GM10847 (cell line): ENCODE data around the gene SLC9B2.

Source experiments
- POLR2A ChIP-seq: IDR thresholded peaks from 2 replicates; pipeline ENCODE4 v1.6.1; 2011; ENCODE audit not compliant: insufficient read length; ENCODE audit errors: extremely low read depth

SLC9B2 gene

DNA sequence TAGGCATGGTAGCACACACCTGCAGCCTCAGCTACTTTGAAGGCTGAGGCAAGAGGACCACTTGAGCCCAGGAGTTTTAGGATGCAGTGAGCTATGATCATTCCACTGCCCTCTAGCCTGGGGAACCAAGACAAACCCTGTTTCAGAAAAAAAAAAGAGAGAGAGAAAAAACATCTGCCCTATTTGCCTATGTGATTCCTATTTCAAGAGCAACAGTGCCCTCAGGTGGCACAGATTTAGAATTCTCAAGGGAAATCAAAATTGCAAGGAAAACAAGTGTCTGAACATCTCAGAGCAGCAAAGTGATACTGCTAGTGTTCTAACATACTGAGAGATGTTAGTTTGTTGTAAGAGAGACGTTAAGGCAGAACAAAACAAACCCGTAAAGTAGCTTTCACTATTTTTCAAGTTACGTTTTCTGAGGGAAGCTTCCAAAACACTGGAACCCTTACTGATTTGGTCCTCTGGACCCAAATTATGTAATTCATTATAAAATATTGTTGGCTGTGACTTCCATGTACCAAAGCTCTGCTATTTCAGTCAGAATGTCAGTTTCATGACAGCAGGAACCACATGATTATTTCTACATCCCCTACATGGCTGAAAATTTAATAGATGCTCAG is 15.2 kb upstream of the SLC9B2 start:
- no peak for TF ChIP-seq POLR2A

- TF ChIP-seq POLR2A = no peak
Observed at GRCh38 chr4:103089481-103089880, 12.9 kb upstream of the SLC9B2 start.

DNA sequence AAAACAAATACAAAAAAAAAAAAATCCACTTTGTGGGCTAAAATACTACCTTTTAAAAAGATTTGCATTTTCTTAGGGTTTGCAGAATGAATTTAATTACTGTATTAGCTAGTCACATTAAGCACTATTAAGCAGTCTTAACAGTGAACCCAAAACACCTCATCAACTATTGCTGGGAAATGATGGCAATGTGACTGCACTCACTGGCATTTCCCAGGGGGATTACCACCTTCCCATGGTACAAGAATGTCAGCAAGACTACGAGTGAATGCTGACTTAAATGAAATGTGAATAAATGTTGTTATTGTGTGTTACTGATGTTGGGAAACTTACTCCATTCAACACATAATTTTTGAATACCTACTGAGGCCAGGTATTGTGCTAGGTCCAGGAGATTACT is 10.0 kb upstream of the SLC9B2 start:
- no peak for TF ChIP-seq POLR2A

- no peak for TF ChIP-seq POLR2A
Observed at GRCh38 chr4:103085555-103086196, 9.1 kb upstream of the SLC9B2 start.

GRCh38 chr4:103079621-103080020 is 3.1 kb upstream of the SLC9B2 start:
- no peak for TF ChIP-seq POLR2A

DNA sequence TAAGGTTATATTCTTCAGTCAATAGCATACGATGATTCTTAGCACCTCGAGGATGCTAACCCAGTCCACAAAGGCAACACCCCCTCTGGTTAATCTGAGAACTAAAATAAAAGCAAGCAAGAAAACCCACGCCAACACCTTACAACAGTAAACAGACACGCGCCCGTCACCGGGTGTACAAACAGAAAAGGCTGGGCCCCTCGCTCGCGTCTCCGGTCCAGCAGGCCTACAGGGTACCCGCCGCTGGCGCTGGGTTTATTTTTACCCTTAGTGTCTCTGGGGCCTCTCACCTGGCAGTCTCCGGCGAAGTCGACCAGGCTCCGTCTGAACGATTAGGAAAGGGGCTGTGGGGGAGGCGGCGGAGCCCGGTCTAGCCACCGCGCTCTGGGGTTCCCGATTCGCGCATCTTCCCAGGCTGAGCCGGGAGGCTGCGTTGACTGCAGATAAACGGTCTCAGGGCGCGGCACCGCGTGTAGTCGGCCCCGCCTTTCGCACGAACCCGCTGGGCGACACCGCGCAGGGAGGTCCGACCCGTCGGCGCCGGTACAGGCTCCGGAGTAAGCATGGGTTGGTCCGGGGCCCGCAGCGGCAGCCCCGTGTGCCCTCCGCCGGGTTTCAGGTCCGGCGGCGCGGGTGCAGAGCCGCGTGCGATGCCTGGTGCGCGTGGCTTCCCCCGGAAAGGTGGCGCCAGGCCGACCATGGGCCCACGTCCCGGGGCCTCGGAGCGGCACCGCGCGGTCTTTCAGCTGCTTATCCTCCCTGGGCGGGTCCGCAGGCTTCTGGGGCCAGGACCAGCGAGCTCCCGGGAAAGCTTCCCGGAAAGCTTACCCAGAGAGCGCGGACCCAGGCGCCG is 441 bp downstream of the SLC9B2 start:
- no peak for TF ChIP-seq POLR2A

- TF ChIP-seq POLR2A = no peak
Observed at GRCh38 chr4:103075435-103075893, 1.1 kb downstream of the SLC9B2 start.

- no peak for TF ChIP-seq POLR2A
Observed at GRCh38 chr4:103074744-103075434, 1.7 kb downstream of the SLC9B2 start.

DNA sequence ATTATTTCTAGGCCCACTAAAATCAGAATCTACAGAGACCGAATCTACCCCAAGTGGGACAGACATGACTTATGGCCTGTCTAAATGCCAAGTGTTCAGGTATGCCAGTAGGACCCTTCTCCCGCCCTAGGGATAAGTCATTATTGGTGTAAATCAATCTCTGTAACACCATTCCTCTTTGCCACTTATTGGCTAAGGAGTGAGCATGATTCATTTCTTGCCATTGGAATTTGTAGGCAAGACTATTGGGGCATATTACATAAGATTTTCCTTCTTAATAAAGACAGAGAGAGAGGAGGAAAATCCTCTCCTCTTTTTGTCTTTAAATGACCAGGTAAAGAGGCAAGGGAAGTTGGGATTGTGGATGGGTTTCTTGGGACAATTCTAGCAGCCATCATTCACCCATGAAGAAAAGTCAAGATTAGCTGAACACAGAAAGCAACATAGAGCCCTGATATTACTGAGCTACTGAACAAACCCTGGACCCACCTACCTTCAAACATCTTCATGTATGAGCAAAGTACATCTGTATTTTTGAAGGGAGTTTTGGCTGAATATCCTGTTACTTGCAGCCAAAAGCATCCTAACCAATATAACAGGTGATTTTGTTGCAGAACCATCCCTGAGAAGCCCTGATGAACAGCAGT is 2.6 kb downstream of the SLC9B2 start:
- no peak for TF ChIP-seq POLR2A

- no peak for TF ChIP-seq POLR2A
Observed at GRCh38 chr4:103067841-103068547, 8.6 kb downstream of the SLC9B2 start.

GRCh38 chr4:103060453-103061148 is 16.0 kb downstream of the SLC9B2 start:
- no peak for TF ChIP-seq POLR2A

- no peak for TF ChIP-seq POLR2A
Observed at GRCh38 chr4:103054030-103054429, 22.5 kb downstream of the SLC9B2 start.

DNA sequence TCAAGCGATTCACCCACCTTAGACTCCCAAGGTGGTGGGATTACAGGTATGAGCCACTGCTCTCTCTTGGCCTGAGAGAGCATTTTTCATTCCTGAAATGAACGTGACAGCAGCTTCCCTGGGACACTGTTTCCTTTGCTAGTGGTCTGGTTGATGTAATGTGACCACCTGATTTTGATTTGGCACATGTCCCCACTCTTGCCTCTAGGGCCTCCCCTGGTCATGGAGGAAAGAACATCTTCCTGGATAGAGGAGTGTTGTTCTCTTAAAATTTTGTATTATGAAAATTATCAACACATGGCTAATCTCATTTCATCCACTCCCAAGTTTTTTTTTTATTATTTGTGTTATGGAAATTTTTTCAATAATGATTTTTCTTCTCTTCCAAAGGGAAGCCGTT is 23.8 kb downstream of the SLC9B2 start:
- TF ChIP-seq POLR2A = no peak

- TF ChIP-seq POLR2A = no peak
Observed at GRCh38 chr4:103052145-103052544, 24.4 kb downstream of the SLC9B2 start.
